Esophagus squamous epithelium (tissue), 5 donors: ENCODE data around the gene RPGRIP1L. TPM values are rescaled to one million over a fixed set of nuclear protein-coding genes. Genes with fewer than 3 reads are reported as not detected.

ENCODE experiments used
- DNase-seq: peaks from one replicate; lab custom pipeline; 2025; lab: John Stamatoyannopoulos, UW
- H3K27ac ChIP-seq, 4 donors: fragments of 200-600 bp; sonication (generic); one replicate each; pipeline ENCODE4 v1.5.1; 2016 to 2019; ENCODE audit warnings: mild to moderate bottlenecking in 1 of 4
- H3K27me3 ChIP-seq, 4 donors: fragments of 200-600 bp; sonication (generic); 1 replicate in 3 of 4; 2 replicates in 1 of 4; pipeline versions ENCODE4 v1.5.1 to v1.6.0; 2017 to 2021; ENCODE audit warnings: antibody characterized with exemption in 1 of 4
- H3K36me3 ChIP-seq, 3 donors: fragments of 200-600 bp; sonication (generic); one replicate each; pipeline ENCODE4 v1.5.1; 2016 to 2019
- H3K4me1 ChIP-seq, 3 donors: fragments of 200-600 bp; sonication (generic); one replicate each; pipeline ENCODE4 v1.5.1; 2017 to 2019
- H3K4me3 ChIP-seq, 4 donors: fragments of 200-600 bp; sonication (generic); 1 replicate in 3 of 4; 2 replicates in 1 of 4; pipeline ENCODE4 v1.5.1; 2016 to 2019; ENCODE audit warnings: mild to moderate bottlenecking in 2 of 4, moderate library complexity in 1 of 4
- H3K9me3 ChIP-seq, 3 donors: fragments of 200-600 bp; sonication (generic); one replicate each; pipeline ENCODE4 v1.5.1; 2016 to 2019
- POLR2A ChIP-seq, 4 donors: fragments of 450-650 bp; IDR thresholded peaks; one replicate each; pipeline ENCODE4 v1.6.1; 2017; ENCODE audit warnings: antibody characterized with exemption in 4 of 4, mild to moderate bottlenecking in 4 of 4, moderate library complexity in 3 of 4
- WGBS, 2 donors: methylation state at CpG; one replicate each; pipeline ENCODE4 v1.1.5; 2018; 5-methylcytosine and 5-hydroxymethylcytosine counted together
- intact Hi-C: fragments of 100-400 bp; cut with DNase I; formaldehyde crosslinking; loops from one replicate; pipeline ENCODE4 v1.15.0; 2022
- total RNA-seq, 4 donors: library from RNA; depleted of rRNA; stranded (reverse); fragments of >200 nt; gene quantifications; one replicate each; pipeline ENCODE4 v1.1.0, GENCODE V29; 2016
- TF ChIP-seq, protein P1 (sequence below), 6 experiments: fragments of 450-650 bp in 4 of 6; fragments of 200-600 bp in 2 of 6; sonication (generic) in 2 of 6; IDR thresholded peaks; one replicate each; pipeline ENCODE4 v1.5.1; 2016 to 2019; ENCODE audit warnings: antibody characterized with exemption in 6 of 6, mild to moderate bottlenecking in 4 of 6, moderate library complexity in 4 of 6
- donor health status: DM: yes; HTN: yes; CAD: no.

Gene RPGRIP1L
- total RNA-seq, 4 donors from 2014 or later: 1.2 to 3.9 (median 3.7) TPM

DNA sequence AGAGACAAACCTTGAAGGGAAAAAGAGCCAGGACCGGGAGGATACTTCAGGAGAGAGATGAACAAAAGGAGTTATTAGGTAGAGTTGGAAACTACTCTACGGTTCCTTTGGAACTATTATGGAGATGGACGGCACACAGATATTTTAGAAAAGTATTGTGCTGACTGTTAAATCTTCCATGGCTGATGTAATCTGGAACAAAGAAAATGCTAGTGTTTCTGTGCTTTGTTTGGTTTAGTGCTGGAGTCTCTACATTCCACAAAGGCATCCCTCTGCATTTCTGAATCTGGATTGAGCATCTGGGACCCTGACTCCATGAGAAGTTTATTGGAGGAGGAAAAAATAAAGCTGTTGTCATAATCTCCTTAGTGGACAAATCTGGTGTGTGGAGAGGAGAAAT, 57.2 kb downstream of the RPGRIP1L start:
- Histone ChIP-seq H3K9me3 (no peaks in the 10 kb centered on the region), H3K27ac (no peak overlapping the region), H3K27me3 (no peaks in the 10 kb centered on the region), H3K4me1 (no peaks in the 10 kb centered on the region), H3K4me3 (no peak overlapping the region), H3K36me3 (no peaks in the 10 kb centered on the region)
- no peak for DNase-seq
- no peak for TF ChIP-seq POLR2A (IDR thresholded peaks at IDR 0.05)
- TF ChIP-seq, protein P1, sequence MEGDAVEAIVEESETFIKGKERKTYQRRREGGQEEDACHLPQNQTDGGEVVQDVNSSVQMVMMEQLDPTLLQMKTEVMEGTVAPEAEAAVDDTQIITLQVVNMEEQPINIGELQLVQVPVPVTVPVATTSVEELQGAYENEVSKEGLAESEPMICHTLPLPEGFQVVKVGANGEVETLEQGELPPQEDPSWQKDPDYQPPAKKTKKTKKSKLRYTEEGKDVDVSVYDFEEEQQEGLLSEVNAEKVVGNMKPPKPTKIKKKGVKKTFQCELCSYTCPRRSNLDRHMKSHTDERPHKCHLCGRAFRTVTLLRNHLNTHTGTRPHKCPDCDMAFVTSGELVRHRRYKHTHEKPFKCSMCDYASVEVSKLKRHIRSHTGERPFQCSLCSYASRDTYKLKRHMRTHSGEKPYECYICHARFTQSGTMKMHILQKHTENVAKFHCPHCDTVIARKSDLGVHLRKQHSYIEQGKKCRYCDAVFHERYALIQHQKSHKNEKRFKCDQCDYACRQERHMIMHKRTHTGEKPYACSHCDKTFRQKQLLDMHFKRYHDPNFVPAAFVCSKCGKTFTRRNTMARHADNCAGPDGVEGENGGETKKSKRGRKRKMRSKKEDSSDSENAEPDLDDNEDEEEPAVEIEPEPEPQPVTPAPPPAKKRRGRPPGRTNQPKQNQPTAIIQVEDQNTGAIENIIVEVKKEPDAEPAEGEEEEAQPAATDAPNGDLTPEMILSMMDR (IDR thresholded peaks at IDR 0.05): no peak
- intact Hi-C loops: no loop called here
- WGBS, 2 donors: 91 to 95% methylated on average over 3 of the region's 3 CpGs

DNA sequence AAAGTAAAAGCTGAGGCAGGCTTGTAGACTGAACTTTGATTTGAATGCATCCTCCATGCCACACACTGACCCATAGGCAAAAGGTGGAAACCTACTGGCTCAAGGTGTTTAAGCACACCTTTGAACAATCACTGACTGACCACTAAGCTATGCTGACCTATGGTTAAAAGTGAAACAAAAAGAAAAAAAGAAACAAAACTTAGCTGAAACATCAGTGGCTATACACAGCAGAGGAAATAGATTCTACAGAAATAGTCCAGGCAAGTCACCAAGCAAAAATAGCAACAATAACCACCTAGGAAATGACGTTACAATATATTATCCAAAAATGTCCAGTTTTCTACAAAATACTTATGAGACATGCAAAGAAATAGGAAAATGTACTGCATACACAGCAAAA, 60.2 kb downstream of the RPGRIP1L start:
- H3K36me3 ChIP-seq: peaks cover 0 to 6% (median 0%) of the 10 kb centered on the region in 3 donors
- TF ChIP-seq, protein P1 (IDR thresholded peaks at IDR 0.05): no peak
- TF ChIP-seq POLR2A (IDR thresholded peaks at IDR 0.05): no peak
- H3K27me3 ChIP-seq: no peaks in the 10 kb centered on the region
- H3K4me1 ChIP-seq: no peaks in the 10 kb centered on the region
- H3K27ac ChIP-seq: no peak overlapping the region
- intact Hi-C loops: no loop called here
- whole genome bisulfite sequencing, 2 donors: 86 to 96% methylated on average over 1 of the region's 1 CpG
- H3K9me3 ChIP-seq: no peaks in the 10 kb centered on the region
- no peak overlapping the region for H3K4me3 ChIP-seq
- DNase-seq: no peak

DNA sequence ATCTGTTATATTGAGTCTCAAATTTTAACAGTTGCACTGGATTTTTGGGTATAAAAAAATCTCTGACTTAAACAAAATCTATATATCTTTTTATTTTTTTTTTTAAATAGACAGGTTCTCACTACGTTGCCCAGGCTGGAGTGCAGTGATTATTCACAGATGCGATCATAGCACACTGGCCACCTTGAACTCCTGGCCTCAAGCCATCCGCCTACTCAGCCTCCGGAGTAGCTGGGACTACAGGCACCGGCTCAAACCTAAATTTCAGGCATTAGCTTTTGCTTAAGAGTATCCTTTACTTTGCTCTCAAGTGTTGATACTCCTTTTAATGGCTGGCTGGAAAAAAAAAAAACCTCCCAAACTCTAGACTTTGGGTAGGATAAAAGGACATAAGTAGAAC, 61.6 kb downstream of the RPGRIP1L start:
- no peak for TF ChIP-seq POLR2A (IDR thresholded peaks at IDR 0.05)
- TF ChIP-seq, protein P1 (IDR thresholded peaks at IDR 0.05): no peak

DNA sequence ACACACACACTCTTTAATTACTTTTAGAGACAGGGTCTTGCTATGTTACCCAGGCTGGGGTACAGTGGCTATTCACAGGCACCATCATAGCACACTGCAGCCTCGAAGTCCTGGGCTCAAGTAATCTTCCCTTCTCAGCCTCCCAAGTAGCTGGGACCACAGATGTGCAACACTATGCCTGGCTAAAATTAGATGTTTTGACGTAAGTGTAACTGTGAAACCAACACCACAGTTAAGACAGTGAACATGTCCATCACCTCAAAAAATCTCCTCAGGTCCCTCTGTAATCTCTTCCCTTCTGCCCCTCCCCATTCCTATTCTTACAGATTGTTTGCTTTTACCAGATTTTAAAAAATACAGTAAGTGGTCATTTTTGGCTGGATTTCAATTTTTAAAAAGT, 66.7 kb downstream of the RPGRIP1L start:
- Histone ChIP-seq H3K27ac (no peak overlapping the region), H3K4me1 (no peaks in the 10 kb centered on the region), H3K9me3 (no peaks in the 10 kb centered on the region), H3K27me3 (no peaks in the 10 kb centered on the region), H3K36me3 (peaks cover 0 to 15% (median 0%) of the 10 kb centered on the region in 3 donors), H3K4me3 (no peak overlapping the region)
- DNase-seq: no peak
- intact Hi-C loops: no loop called here
- WGBS, 2 donors: 86 to 88% methylated on average over 2 of the region's 2 CpGs
- TF ChIP-seq, protein P1 (IDR thresholded peaks at IDR 0.05): no peak
- no peak for TF ChIP-seq POLR2A (IDR thresholded peaks at IDR 0.05)

More for the DNA sequence above, 61.6 kb downstream of the RPGRIP1L start:
- 83 to 91% methylated on average over 5 of the region's 5 CpGs for WGBS, 2 donors
- Histone ChIP-seq H3K27ac (no peak overlapping the region), H3K36me3 (peaks cover 0 to 6% (median 0%) of the 10 kb centered on the region in 3 donors), H3K9me3 (no peaks in the 10 kb centered on the region), H3K27me3 (no peaks in the 10 kb centered on the region), H3K4me3 (no peak overlapping the region), H3K4me1 (no peaks in the 10 kb centered on the region)
- intact Hi-C loops: no loop called here
- DNase-seq: no peak

DNA sequence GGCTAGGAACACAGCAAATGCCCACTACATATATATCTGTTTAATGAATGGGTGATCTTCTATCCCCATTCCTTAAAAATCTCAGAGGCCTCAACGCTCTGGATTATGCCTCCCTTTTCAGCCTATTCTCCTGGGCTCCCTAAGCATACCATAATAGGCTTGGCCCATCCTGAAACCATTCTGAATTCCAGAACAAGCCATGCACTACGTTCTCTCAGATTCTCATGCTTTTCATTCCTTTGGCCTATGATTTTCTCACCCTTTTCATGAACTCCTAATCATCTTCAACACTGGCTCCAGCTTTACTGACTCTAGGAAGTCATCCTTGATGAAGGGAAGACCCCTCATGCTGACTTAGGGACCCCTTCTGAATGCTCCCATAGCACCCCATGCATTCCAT, 71.1 kb downstream of the RPGRIP1L start:
- Histone ChIP-seq H3K9me3 (no peaks in the 10 kb centered on the region), H3K4me3 (no peak overlapping the region), H3K36me3 (peaks cover 0 to 9% (median 0%) of the 10 kb centered on the region in 3 donors), H3K4me1 (no peaks in the 10 kb centered on the region), H3K27me3 (no peaks in the 10 kb centered on the region), H3K27ac (no peak overlapping the region)
- 76 to 92% methylated on average over 2 of the region's 2 CpGs for WGBS, 2 donors
- intact Hi-C loops: no loop called here
- no peak for TF ChIP-seq POLR2A (IDR thresholded peaks at IDR 0.05)
- TF ChIP-seq, protein P1 (IDR thresholded peaks at IDR 0.05): no peak
- no peak for DNase-seq
